ENCODE measurements around the gene BAZ2B.

- TF ChIP-seq CTCF (conservative IDR thresholded peaks at IDR 0.05): no peak
- TF ChIP-seq EZH2 (IDR thresholded peaks at IDR 0.05; ENCODE audit: low read depth): no peak
Observed at GRCh38 chr2:159366538-159366937, 249.8 kb downstream of the BAZ2B start.

Measured in PC-9 (cell line).